ENCODE data around the gene ZNF212. TPM values are rescaled to one million over a fixed set of nuclear protein-coding genes. Genes with fewer than 3 reads are reported as not detected.

The ZNF212 gene
- total RNA-seq, 1 donor from 2014 or later: 16.6 TPM

- Mint-ChIP-seq H3K36me3 (peaks cover 4% of the 10 kb centered on the region), H3K9me3 (no peaks in the 10 kb centered on the region), H3K27me3 (peaks cover 7% of the 10 kb centered on the region), H3K4me1 (ENCODE audit: unreplicated experiment) (peaks cover 4% of the 10 kb centered on the region), H3K4me3 (peak overlapping the region; percentile 94), H3K27ac (peak overlapping the region; percentile 57)
- TF ChIP-seq, protein P1, sequence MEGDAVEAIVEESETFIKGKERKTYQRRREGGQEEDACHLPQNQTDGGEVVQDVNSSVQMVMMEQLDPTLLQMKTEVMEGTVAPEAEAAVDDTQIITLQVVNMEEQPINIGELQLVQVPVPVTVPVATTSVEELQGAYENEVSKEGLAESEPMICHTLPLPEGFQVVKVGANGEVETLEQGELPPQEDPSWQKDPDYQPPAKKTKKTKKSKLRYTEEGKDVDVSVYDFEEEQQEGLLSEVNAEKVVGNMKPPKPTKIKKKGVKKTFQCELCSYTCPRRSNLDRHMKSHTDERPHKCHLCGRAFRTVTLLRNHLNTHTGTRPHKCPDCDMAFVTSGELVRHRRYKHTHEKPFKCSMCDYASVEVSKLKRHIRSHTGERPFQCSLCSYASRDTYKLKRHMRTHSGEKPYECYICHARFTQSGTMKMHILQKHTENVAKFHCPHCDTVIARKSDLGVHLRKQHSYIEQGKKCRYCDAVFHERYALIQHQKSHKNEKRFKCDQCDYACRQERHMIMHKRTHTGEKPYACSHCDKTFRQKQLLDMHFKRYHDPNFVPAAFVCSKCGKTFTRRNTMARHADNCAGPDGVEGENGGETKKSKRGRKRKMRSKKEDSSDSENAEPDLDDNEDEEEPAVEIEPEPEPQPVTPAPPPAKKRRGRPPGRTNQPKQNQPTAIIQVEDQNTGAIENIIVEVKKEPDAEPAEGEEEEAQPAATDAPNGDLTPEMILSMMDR (conservative IDR thresholded peaks at IDR 0.05): no peak
- no peak for DNase-seq (ENCODE audit: extremely low spot score, unreplicated experiment)
These were observed 46.2 kb downstream of the ZNF212 start for GRCh38 chr7:149285603-149286002.

DNA sequence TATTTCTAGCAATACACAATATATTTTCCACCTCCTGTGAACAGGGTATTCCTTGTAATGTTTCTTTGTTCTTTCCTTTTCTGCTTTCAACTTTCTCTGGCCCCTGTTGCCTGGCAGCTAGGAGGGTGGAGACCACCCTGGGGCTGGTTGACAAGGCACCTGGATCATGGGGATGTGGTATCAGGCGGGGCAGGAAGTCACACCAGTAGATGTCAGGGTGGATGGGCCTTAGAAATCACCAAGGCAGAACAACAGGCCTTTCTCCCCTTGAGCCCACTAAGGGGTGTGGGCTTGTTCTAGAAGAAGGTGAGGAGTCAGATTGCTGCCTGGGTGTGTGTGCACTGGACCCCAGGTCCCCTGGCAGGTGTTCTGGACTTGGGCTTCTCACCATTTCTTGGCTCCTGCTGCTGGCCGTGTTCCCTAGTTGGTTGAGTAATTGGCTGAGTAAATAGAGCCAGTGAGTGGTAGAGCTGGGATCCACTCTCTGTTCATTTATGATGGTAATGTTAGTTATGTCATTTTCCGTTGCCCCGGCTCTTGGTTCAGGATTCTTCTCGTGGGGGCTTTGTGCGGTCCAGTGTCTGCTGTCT, 47.5 kb downstream of the ZNF212 start:
- Mint-ChIP-seq H3K27ac (no peak overlapping the region), H3K4me3 (peak overlapping the region; percentile 94), H3K36me3 (peaks cover 4% of the 10 kb centered on the region), H3K27me3 (peaks cover 7% of the 10 kb centered on the region), H3K9me3 (no peaks in the 10 kb centered on the region), H3K4me1 (ENCODE audit: unreplicated experiment) (peaks cover 4% of the 10 kb centered on the region)
- TF ChIP-seq, protein P1 (conservative IDR thresholded peaks at IDR 0.05): no peak
- no peak for DNase-seq (ENCODE audit: extremely low spot score, unreplicated experiment)

- no peaks in the 10 kb centered on the region for H3K36me3 Mint-ChIP-seq
- no peak overlapping the region for H3K4me3 Mint-ChIP-seq
- no peak overlapping the region for H3K27ac Mint-ChIP-seq
- no peak for DNase-seq (ENCODE audit: extremely low spot score, unreplicated experiment)
- TF ChIP-seq, protein P1 (conservative IDR thresholded peaks at IDR 0.05): no peak
- H3K4me1 Mint-ChIP-seq (ENCODE audit: unreplicated experiment): peaks cover 4% of the 10 kb centered on the region
- no peaks in the 10 kb centered on the region for H3K9me3 Mint-ChIP-seq
- H3K27me3 Mint-ChIP-seq: peaks cover 7% of the 10 kb centered on the region
These were observed 48.2 kb downstream of the ZNF212 start for GRCh38 chr7:149287622-149288021.

DNA sequence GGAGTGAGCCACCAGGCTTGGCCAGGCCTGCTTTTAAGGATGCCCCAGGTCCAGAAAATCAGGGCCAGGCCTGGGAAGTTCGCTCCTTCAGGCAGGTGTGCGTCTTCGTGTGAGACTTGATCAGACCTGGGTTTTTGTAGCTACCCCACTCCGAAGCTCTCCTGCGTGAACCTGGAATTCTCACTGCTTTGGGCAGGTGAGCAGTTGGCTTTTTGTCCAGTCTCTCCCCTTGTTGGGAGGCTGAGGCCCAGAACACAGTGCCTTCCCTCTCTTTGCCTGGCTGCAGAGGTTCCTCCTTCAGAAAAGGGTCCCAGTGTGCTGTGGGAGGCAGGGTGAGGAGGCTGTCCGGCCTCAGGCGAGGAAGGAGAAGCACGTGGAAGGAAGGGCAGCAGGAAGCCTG, 49.8 kb downstream of the ZNF212 start:
- no peak overlapping the region for H3K4me3 Mint-ChIP-seq
- H3K9me3 Mint-ChIP-seq: no peaks in the 10 kb centered on the region
- DNase-seq (ENCODE audit: extremely low spot score, unreplicated experiment): no peak
- H3K36me3 Mint-ChIP-seq: no peaks in the 10 kb centered on the region
- no peak overlapping the region for H3K27ac Mint-ChIP-seq
- peaks cover 7% of the 10 kb centered on the region for H3K27me3 Mint-ChIP-seq
- TF ChIP-seq, protein P1 (conservative IDR thresholded peaks at IDR 0.05): no peak
- peaks cover 4% of the 10 kb centered on the region for H3K4me1 Mint-ChIP-seq (ENCODE audit: unreplicated experiment)

GRCh38 chr7:149289856-149290255, 50.4 kb downstream of the ZNF212 start:
- Mint-ChIP-seq H3K4me3 (no peak overlapping the region), H3K4me1 (ENCODE audit: unreplicated experiment) (peaks cover 4% of the 10 kb centered on the region), H3K36me3 (no peaks in the 10 kb centered on the region), H3K9me3 (no peaks in the 10 kb centered on the region), H3K27me3 (peaks cover 7% of the 10 kb centered on the region), H3K27ac (no peak overlapping the region)
- TF ChIP-seq, protein P1 (conservative IDR thresholded peaks at IDR 0.05): no peak
- no peak for DNase-seq (ENCODE audit: extremely low spot score, unreplicated experiment)
